ENCODE measurements around the gene SHTN1.
A peak's percentile ranks its signal among the peaks of the same experiment; 100 is the strongest.

The SHTN1 gene

GRCh38 chr10:117005026-117005526, at the start of gene SHTN1:
Gene SHTN1, minus strand, starts transcription at chr10:117005187. Its CDS starts 108 bp downstream, at chr10:117005079.
- DNase-seq = peak; percentile 55

GRCh38 chr10:117053482-117053881, 48.5 kb upstream of the SHTN1 start:
- DNase-seq = no peak

GRCh38 chr10:117047947-117048346, 43.0 kb upstream of the SHTN1 start:
- DNase-seq = no peak

DNA sequence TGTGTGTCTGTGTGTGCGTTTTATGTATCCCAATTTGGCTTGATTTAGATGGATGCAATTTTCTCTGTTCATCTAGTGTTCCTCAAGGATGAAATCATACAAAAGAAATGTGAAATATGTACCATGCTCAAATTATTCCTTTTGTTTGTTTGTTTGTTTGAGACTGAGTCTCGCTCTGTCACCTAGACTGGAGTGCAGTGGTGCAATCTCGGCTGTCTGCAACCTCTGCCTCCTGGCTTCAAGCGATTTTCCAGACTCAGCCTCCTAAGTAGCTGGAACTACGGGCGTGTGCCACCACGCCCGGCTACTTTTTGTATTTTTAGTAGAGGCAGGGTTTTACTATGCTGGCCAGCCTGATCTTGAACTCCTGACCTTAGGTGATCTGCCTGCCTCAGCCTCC, 11.3 kb upstream of the SHTN1 start:
- no peak for DNase-seq

DNA sequence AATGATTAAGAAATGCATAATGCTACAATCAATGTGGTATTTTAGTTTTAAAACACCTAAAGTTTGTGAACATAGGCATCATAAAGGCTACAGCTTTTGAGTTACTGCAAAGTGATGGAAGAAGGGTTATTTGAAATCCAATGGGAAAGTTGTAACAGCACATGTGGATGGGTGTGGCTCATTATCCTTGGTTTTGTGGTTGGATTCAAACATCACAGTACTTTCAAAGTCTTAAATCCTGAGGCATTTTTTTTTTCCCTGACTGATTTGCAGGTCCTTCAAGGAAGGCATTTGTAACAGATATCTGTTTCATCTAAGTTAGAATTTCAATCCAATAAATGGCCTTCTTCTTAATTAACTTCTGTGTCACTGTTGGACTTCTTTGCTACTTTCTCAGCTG, 9.8 kb upstream of the SHTN1 start:
- DNase-seq = no peak

DNA sequence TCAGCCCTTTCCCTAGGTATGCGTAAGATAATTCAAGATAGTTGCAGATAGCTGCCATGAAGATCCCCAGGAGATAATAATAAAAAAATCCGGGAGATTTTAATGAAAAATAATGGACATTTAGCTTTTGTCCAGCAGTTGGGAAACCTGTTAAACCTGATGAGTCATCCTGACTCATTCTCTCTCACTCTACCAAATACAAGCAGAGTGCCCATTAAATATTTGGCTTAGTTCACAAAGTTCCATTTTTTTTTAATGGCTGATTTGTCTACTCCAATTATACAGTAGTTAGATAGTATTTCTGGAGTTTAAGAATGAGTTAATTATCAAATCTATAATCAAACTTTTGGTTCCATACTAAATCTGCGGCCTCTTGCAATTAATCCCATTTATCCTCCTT, 2.1 kb upstream of the SHTN1 start:
- no peak for DNase-seq

DNA sequence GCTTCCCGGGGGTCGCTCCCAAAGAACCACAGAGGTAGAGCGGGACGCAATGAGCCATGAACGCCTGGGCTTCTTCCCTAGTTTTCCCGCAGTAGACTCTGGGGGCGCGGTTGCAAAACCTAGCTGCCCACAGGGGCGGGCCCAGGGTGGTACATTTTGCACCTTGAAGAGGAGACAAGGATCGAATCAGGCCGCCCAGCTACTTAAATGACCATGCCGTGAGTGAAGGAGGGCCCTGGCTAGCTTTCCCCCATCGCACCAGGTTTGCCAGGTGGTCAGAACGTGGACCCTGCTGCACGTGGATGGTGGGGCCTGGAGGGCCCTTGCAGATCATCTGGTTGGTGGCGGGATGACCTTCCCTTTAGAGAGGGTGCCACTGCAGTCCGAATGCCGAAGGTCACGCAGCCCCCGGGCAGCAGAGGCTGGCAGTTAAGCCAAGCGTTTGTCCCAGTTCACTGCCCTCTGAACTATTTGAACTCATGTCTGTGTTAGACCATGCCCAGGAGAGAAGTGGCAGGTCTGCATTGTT, 604 bp upstream of the SHTN1 start:
- DNase-seq = no peak

DNA sequence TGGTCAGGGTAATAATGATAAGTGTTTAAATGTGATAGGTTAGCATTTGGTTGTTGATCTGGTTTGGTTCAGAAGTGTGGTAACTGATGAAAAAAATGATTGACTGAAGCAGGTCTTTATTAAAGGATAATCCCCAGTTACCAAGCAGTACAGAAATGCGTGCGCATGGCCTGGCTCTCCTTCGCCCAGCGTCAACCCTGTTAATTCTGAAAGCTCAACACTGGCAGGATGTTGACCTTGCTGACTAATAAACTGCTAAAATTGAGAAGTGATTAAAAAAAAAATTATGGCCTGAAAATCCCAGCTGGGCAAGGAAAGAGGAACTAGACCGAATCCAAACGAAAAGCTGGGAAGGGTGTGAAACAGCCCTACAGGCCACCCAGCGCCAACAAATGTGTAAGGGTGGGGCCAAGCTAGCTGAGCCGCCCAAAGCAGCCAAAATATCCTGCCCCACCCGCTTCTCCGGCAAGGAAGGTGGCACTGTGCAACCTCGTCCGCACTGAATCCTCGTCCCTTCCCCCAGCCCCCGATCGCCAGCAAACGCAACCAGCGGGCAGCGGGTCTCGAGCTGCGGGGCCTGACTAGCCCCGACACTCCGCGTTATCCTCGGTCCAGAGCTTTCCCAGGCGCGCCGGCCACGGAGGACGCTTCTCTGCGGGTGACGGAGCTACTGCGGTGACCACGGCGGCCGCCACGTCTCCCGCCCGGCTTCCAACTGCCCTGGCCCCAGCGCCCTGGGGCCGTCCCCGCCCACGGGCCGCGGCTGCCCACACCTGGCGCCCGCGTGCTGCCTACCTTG, 561 bp downstream of the SHTN1 start:
- DNase-seq = peak; percentile 50

- DNase-seq = no peak
These were observed 1.7 kb downstream of the SHTN1 start for GRCh38 chr10:117003336-117003735.

DNA sequence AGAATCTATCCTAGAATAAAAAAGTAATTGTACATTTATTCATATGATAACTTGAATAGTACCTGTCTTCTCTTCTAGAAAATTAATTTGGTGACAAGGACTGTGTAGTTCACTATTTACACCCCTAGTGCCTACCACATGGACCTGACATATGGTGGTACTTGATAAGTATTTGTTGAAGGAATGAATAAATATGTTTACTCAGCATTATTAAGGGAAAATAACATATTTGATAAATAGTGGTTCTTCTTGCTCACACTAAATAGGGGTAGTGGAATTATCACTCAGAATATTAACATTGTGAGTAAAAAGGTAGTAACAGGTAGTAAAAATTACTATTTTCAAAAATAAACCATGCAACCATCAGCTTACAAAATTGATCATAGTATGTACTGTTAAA, 2.8 kb downstream of the SHTN1 start:
- DNase-seq = no peak

DNA sequence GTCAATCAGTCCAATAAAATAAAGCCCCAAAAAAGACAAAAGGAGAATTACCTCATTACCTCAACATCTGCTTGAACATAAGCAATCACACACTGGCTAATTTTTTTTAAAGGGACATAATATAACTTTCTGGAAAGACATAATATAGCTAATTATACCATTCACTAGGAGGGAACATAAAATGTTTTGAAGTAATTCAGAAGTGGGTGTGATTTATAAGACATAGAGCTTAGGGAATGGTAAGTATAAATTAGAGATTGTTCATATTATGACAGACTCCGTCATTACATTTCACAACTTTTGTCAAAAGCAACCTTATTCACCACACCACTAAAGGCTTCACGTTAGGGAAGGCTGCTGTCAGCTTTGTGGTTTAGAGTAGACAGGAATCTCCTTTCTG, 3.8 kb downstream of the SHTN1 start:
- DNase-seq = no peak

GRCh38 chr10:117000580-117000979, 4.4 kb downstream of the SHTN1 start:
- DNase-seq = no peak

GRCh38 chr10:116998172-116998571, 6.8 kb downstream of the SHTN1 start:
- no peak for DNase-seq

- no peak for DNase-seq
These were observed 8.0 kb downstream of the SHTN1 start for GRCh38 chr10:116997015-116997414.

GRCh38 chr10:116995648-116996047, 9.3 kb downstream of the SHTN1 start:
- DNase-seq = no peak

GRCh38 chr10:116994113-116994890, 10.7 kb downstream of the SHTN1 start:
- DNase-seq = no peak

DNA sequence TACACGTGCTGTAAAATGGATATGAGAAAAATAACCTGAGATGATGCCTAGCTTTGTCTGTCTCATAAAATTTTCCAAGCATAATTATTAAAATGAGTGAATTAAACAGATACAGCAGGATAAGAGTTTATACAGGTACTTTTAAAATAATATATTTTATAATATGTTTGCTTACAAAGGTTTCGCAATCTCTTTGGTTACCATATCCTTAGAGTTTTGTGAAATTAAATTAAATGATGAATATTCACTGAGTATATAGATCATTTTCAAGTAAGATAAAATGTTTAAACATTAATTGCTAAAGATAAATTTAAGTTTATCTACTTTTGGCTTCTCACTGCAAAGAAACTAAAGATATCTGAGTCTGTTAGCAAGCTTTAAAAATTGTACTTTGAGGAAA, 11.4 kb downstream of the SHTN1 start:
- DNase-seq = no peak

GRCh38 chr10:116992183-116992582, 12.8 kb downstream of the SHTN1 start:
- no peak for DNase-seq

- no peak for DNase-seq
These were observed 14.6 kb downstream of the SHTN1 start for GRCh38 chr10:116990276-116990800.

GRCh38 chr10:116989439-116989838, 15.5 kb downstream of the SHTN1 start:
- no peak for DNase-seq

- no peak for DNase-seq
These were observed 16.7 kb downstream of the SHTN1 start for GRCh38 chr10:116988311-116988710.

GRCh38 chr10:116985611-116986010, 19.4 kb downstream of the SHTN1 start:
- DNase-seq = no peak

GRCh38 chr10:116984202-116984990, 20.6 kb downstream of the SHTN1 start:
- DNase-seq = no peak
